ENCODE data around the gene CELSR1.

The CELSR1 gene

GRCh38 chr22:46346680-46347405, 190.6 kb downstream of the CELSR1 start:
- no peak for DNase-seq

DNA sequence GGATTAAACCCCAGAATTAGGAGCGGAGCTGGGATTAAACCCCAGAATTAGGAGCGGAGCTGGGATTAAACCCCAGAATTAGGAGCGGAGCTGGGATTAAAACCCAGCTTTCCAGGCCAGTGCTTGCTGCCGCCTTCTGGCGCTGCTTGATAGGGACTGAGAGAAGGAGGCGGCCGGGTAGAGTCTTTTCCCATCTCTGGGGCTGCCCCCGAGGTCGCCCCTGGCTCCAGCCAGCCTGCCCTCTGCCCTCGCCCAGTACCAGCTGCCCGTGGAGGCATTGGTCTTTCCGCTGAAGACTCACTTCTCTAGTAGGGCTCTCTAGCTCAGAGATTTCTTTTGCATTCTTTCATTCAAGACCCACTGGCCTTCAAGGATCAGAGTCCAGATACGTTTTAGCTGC, 196.7 kb downstream of the CELSR1 start:
- DNase-seq = no peak

- DNase-seq = no peak
Measured at GRCh38 chr22:46339956-46340355, 197.5 kb downstream of the CELSR1 start.

GRCh38 chr22:46338636-46339035, 198.8 kb downstream of the CELSR1 start:
- DNase-seq = no peak

- DNase-seq = no peak
Measured at GRCh38 chr22:46337870-46338269, 199.6 kb downstream of the CELSR1 start.

DNA sequence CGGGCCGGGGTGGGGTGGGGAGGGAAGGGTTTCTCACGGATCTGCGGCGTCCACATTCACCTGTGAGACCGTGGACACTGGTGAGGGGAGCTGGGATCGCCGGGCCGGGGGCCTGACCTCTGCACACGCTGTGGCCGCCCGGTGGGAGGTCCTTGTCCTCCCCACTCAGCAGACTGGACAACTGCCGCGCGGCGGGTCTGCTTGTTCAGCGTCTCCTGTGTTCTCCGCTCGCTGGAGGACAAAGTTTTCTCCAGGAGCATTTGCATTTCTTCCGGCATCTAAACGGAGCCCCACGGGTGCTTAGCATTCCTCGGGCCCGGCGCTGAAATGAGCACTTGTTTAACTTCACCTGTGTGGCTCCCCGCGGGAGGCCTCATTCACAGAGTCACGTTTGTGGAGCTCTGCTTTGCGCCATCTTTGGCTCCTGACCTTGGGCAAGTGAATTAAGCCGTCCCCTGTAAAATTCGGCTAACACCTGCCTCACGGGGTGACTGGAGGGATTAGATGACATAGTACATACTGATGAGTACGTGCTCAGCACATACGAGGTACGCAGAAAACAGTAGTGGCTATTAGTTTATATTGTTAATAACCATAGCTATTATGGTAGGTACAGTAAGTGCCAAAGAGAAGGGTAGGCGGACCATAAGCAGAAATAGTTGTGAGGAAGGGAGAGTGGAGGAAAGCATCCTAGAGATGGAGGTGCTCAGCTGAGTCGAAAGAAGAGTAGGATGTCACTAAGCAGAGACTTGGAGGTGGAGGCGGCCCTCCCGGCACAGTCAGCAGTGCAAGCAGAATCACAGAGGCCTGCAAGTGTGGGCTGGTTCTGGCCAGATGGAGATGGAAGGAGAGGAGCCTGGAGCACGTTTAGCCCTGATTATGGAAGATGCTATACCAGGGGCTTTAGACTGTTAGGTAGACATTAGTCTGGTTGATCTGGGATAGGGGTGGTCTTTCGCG, 201.0 kb downstream of the CELSR1 start:
- no peak for DNase-seq

GRCh38 chr22:46335201-46336118, 202.0 kb downstream of the CELSR1 start, which contains the start of gene TRMU:
TSS of gene TRMU (plus strand) at chr22:46335714. CDS start at chr22:46335765, 51 bp downstream.
- DNase-seq = peak; percentile 74 to 77

DNA sequence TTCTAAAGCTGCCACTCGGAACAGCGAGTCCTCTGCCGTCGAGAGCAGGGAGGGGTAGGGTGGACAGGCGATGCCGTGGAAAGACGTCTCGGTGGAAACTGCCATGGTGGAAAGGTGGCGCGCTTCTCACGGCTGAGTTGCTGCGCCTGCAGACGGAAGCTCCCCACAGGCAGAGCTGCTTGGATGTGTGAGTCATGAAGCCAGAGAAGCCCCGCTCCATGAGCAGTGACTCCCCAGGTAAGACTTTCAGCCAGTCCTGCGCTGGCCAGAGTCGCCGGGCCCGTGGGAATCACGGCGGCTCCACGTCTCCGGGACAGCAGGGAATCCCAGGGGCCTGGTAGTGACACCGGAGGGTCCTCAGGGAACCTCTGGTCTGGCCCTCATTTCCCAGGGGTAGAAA, 205.9 kb downstream of the CELSR1 start:
- DNase-seq = no peak

DNA sequence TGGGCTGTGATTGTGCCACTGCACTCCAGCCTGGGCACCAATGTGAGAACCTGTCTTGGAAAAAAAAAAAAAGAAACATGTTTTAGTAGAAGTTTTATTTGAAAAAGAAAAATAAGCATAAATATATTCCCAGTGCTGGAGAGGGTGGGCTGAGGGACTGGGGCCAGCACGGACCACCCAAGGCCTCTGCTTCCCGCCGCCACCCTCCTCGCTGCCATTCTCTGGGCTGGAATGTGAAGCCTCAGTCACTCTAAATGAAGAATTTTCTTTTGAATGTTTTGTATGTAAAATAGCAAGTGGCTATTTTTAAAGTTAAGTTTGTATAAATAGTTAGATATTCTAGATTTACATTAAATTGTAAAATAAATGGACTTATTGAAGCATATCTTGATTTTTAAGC, 207.0 kb downstream of the CELSR1 start:
- no peak for DNase-seq

DNA sequence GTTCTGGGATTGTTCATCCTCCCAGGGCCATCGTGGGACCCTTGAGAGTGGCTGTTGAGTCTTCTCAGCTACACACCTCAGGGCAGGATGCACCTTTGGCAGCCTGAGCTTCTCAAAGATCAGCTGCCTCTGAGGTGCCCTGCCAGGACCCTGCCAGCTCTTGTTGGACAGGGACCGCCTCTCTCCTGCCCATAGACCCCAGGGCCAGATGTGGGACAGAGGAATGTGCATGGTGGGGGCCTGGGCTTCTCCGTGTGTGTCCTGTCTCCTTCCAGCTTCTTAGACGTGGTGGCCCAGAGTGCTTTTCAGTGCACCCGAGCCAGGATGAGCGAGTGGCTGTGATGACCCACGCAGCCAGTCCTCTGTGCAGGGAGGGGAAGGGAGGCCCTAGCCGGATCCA, 207.8 kb downstream of the CELSR1 start:
- no peak for DNase-seq

GRCh38 chr22:46328797-46329196, 208.6 kb downstream of the CELSR1 start:
- DNase-seq = no peak

- DNase-seq = no peak
Measured at GRCh38 chr22:46327691-46328465, 209.5 kb downstream of the CELSR1 start.

DNA sequence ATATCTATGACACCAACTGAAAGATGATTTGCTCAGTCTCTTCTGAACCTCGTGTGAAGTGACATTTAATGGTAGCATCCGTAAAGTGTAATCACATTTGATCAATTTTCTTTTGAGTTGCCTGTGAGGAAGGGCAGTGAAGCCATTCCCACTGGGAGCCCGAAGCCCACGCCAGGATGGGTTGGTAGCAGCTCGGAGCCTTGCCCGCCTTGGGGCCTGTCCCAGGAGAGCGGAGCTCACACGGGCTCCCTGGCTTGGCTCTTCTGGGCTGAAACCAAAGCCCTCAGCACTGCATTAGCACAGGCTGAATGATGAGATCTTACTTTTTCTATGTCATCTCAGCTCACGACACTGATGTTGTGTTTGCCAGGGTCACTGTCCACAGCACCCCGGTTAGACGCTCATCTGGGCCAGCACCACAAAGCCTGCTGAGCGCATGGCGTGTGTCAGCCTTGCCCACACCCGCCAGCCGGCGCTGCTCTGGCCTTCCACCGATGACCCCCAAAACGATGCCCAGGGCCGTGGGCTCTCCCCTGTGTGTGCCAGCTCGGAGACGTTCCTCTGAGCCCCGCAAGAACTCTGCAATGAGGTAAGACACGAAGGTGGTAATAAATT, 211.2 kb downstream of the CELSR1 start:
- DNase-seq = no peak

GRCh38 chr22:46323162-46323561, 214.3 kb downstream of the CELSR1 start:
- DNase-seq = no peak

DNA sequence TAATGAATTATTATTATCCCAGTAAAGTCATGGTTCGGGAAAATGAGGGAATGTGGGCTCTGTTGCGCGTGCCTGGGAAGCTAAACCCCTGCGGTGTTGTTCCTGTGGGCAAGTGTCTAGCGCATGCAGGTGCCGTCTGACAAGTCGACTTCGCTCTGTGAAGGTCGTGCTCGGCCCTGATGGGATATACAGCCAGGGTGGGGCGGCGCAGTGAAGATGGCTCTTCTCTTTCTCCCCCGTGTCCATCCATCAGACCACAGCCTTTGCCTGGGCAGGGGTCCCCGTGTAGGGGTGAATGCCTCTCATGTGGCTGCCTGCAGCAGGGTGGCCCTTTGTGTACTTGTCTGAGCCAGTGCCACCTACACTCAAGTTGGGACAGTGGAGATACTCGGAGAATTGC, 214.7 kb downstream of the CELSR1 start:
- DNase-seq = no peak

- no peak for DNase-seq
Measured at GRCh38 chr22:46320716-46321386, 216.6 kb downstream of the CELSR1 start.

GRCh38 chr22:46320166-46320710, 217.2 kb downstream of the CELSR1 start:
- no peak for DNase-seq

DNA sequence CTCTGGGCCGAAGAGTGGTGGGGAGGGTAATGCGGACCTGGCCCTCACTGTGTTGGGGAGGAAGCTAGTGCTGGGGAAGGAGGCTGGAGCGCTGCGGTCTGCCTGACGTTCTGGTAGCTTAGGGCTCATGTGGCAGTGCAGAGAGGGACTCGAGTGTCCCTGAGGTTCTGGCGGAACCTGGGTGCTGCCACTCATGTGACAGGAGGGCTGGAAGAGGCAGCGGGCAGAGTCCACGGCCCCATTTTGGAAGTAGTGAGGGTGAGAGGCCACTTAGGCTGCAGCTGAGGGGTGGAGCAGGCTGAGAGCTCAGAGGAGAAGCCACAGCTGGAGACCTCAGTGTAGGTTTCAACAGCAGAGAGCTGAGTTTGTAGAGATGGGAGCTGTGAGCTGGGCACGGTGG, 218.1 kb downstream of the CELSR1 start:
- no peak for DNase-seq

DNA sequence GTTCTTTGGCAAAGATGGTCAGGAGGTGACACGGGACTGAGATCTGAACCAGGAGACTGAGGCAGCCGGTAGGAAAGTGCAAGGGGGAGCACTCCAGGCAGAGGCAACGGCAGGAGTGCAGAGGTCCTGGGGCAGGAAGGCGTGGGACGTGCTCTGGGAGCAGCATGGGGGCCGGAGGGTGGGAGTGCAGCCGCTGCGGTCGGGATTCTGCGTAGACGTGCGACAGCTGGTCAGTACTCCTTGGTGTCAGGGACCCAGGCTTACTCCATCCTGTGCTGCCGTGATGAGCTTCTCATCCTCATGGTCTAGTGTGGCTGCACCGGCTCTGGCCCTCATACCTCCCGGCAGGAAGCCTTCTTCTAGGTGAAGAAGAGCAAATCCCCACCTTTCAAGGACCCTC, 218.8 kb downstream of the CELSR1 start:
- DNase-seq = no peak

- no peak for DNase-seq
Measured at GRCh38 chr22:46317646-46318045, 219.8 kb downstream of the CELSR1 start.

DNA sequence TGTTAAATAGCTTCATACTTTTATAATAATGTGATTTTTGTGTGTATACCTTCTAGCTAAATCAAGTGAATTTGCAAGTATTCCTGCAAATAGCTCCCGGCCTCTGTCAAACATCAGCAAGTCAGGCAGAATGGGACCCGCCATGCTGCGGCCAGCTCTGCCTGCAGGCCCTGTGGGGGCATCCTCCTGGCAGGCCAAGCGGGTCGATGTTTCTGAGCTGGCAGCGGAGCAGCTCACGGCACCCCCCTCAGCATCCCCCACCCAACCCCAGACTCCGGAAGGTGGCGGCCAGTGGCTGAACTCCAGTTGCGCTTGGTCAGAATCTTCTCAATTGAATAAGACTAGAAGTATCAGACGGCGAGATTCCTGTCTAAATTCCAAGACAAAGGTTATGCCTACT, 221.4 kb downstream of the CELSR1 start:
- no peak for DNase-seq
